Vagina (tissue), 2 donors: Measurements from ENCODE around the gene FAIM2. TPM values are rescaled to one million over a fixed set of nuclear protein-coding genes. Genes with fewer than 3 reads are reported as not detected.
A peak's percentile ranks its signal among the peaks of the same experiment; 100 is the strongest.

ENCODE experiments used
- DNase-seq, 2 donors: peaks; one replicate each; pipeline ENCODE4 v3.0.0-alpha.2; 2017; ENCODE audit errors: extremely low spot score in 2 of 2
- H3K27ac ChIP-seq: fragments of 200-600 bp; sonication (generic); one replicate; pipeline ENCODE4 v1.5.1; 2019
- H3K27me3 ChIP-seq: fragments of 200-600 bp; sonication (generic); one replicate; pipeline ENCODE4 v1.5.1; 2019
- H3K36me3 ChIP-seq, 2 donors: fragments of 200-600 bp; sonication (generic); one replicate each; pipeline ENCODE4 v1.5.1; 2017 to 2019
- H3K4me1 ChIP-seq: fragments of 200-600 bp; sonication (generic); one replicate; pipeline ENCODE4 v1.5.1; 2019
- H3K4me3 ChIP-seq, 2 donors: fragments of 200-600 bp; sonication (generic); 1 replicate in 1 of 2; 2 replicates in 1 of 2; pipeline ENCODE4 v1.5.1; 2016 to 2019
- H3K9me3 ChIP-seq: fragments of 200-600 bp; sonication (generic); one replicate; pipeline ENCODE4 v1.5.1; 2019
- POLR2A ChIP-seq, 2 donors: fragments of 450-650 bp; IDR thresholded peaks; one replicate each; pipeline ENCODE4 v1.6.1; 2017; ENCODE audit warnings: antibody characterized with exemption in 2 of 2, mild to moderate bottlenecking in 2 of 2, moderate library complexity in 2 of 2
- POLR2AphosphoS5 ChIP-seq, 2 donors: sonication (generic); formaldehyde crosslinking; IDR thresholded peaks; one replicate each; pipeline ENCODE4 v1.9.0; 2017; ENCODE audit warnings: antibody characterized with exemption in 2 of 2, mild to moderate bottlenecking in 2 of 2, low read depth in 1 of 2; ENCODE audit not compliant: insufficient read depth in 1 of 2
- intact Hi-C: fragments of 100-400 bp; cut with DNase I; formaldehyde crosslinking; loops from one replicate; pipeline ENCODE4 v1.15.1; 2023
- total RNA-seq: library from RNA; depleted of rRNA; stranded (reverse); fragments of >200 nt; gene quantifications from one replicate; pipeline ENCODE4 v1.2.3, GENCODE V29; 2016
- TF ChIP-seq, protein P1 (sequence below), 3 experiments: fragments of 450-650 bp in 2 of 3; fragments of 200-600 bp in 1 of 3; sonication (generic) in 1 of 3; IDR thresholded peaks; one replicate each; pipeline ENCODE4 v1.5.1; 2017 to 2019; ENCODE audit warnings: antibody characterized with exemption in 3 of 3, mild to moderate bottlenecking in 2 of 3, moderate library complexity in 2 of 3

Gene FAIM2
- total RNA-seq, result 19.4 TPM

DNA sequence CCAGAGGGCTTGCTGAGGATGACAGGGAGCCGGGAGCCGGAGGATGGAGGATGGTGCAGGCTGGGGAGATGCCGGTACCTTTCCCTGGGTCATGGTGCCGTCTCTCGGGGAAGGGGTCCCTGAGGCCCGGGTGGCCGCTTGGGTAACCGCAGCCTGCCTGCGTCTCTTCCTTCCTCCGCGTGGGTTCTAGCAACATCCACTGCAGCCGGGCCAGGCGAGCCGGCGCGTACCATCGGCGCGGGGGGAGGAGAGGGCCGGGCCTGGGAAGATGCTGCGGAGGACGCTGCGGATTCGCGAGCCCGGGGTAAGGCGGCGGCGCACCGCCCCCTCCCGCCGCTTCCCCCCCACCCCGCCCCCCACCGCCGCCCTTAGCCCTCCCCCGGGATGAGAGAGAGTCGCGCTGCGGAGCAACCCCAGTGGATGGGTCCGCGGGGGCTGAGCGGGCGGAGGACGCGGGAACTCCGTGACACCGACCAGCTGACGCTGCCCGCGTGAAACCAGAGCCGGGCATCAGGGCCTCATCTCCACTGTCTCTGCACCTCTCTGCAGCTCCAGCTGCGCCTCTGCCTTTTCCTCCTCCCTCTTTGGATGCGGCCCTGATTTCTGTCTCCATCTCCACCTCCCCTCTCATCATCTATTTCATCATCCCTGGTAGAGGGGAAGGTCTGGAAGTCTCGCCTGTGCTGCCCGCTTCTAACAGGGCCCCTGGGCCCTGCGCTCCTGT lies at the start of gene FAIM2:
Gene FAIM2, minus strand, starts transcription at position 201 of the 724 bp plus-strand sequence. Its CDS starts 108 bp downstream, at position 93.
- peak within 1 kb of the TSS; percentile 31 to 46 for H3K4me3 ChIP-seq
- no peaks in the 10 kb centered on the region for H3K27me3 ChIP-seq
- peak within 1 kb of the TSS; percentile 68 for H3K27ac ChIP-seq
- no peaks in the 10 kb centered on the region for H3K36me3 ChIP-seq
- peak in 1 of 2 donors; percentile 92 for DNase-seq
- intact Hi-C loops, result no loop called here
- no peaks in the 10 kb centered on the region for H3K4me1 ChIP-seq
- TF ChIP-seq POLR2A (IDR thresholded peaks at IDR 0.05), result no peak
- TF ChIP-seq POLR2AphosphoS5 (IDR thresholded peaks at IDR 0.05; ENCODE audit: insufficient read depth in 1 of 2, low read depth in 1 of 2), result peak in 1 of 2 donors; percentile 51
- H3K9me3 ChIP-seq, result no peaks in the 10 kb centered on the region

DNA sequence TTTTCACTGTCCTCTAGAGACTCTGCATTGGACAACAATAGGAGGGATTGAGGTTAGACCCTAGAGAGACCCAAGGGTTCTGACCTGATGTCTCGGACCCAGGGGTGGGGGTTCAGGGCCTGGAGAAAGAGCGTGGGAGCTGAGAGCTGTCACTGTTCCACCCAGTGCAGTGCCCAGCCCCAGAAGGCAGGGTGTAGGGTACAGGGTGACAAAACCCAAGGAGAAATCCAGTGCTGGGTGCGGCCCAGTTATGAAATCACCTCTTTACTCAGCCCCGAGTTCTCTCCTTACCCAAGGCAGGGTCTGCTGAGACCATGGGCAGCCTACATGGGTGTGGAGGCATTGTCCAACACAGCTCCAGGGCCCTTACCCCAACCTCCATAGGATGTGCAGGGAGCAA lies 49.5 kb upstream of the FAIM2 start:
- no peaks in the 10 kb centered on the region for H3K27me3 ChIP-seq
- no peaks in the 10 kb centered on the region for H3K9me3 ChIP-seq
- intact Hi-C loops, result loop anchor here (5.0 kb wide), 1 partner anchor 86 kb away; no protein-coding TSS in a partner anchor
- H3K4me1 ChIP-seq, result no peaks in the 10 kb centered on the region
- H3K36me3 ChIP-seq, result no peaks in the 10 kb centered on the region
- no peak overlapping the region for H3K27ac ChIP-seq
- no peak for DNase-seq
- no peak overlapping the region for H3K4me3 ChIP-seq
- TF ChIP-seq POLR2A (IDR thresholded peaks at IDR 0.05) (no peak), POLR2AphosphoS5 (IDR thresholded peaks at IDR 0.05; ENCODE audit: insufficient read depth in 1 of 2, low read depth in 1 of 2) (no peak)
- TF ChIP-seq, protein P1, sequence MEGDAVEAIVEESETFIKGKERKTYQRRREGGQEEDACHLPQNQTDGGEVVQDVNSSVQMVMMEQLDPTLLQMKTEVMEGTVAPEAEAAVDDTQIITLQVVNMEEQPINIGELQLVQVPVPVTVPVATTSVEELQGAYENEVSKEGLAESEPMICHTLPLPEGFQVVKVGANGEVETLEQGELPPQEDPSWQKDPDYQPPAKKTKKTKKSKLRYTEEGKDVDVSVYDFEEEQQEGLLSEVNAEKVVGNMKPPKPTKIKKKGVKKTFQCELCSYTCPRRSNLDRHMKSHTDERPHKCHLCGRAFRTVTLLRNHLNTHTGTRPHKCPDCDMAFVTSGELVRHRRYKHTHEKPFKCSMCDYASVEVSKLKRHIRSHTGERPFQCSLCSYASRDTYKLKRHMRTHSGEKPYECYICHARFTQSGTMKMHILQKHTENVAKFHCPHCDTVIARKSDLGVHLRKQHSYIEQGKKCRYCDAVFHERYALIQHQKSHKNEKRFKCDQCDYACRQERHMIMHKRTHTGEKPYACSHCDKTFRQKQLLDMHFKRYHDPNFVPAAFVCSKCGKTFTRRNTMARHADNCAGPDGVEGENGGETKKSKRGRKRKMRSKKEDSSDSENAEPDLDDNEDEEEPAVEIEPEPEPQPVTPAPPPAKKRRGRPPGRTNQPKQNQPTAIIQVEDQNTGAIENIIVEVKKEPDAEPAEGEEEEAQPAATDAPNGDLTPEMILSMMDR (IDR thresholded peaks at IDR 0.05), result no peak

DNA sequence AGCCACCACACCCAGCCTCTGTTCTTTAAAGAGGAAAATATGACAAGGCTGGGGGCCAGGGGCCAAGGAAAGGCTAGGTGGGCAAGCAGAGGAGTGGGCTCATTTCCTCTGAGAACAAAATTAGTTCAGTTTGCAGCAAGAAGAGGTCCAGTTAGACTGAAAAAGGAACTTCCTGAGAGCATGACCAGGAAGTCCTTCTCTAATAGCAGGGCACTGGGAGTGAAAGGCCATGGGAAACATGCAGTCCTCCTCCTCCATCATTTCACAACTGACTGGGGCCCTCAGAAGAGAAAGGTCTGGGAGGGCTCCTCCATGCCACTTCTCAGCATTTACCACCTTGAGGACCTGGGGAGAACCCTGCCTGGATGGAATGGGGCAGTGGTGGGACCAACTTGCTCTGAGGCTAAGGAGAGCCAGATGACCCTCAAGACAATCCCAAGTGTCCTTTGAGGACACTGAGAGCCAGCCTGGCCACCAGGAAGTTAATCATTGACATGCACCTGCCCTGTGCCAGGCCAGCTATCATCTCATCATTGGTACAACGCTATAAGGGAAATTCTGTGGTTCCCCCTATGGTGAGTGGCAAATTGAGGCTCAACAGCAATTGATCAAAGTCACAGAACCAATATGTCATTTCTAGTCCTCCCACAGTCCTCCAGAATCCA lies 48.8 kb upstream of the FAIM2 start:
- H3K36me3 ChIP-seq, result no peaks in the 10 kb centered on the region
- no peaks in the 10 kb centered on the region for H3K9me3 ChIP-seq
- no peak for DNase-seq
- H3K27ac ChIP-seq, result no peak overlapping the region
- H3K4me3 ChIP-seq, result no peak overlapping the region
- TF ChIP-seq, protein P1 (IDR thresholded peaks at IDR 0.05), result no peak
- no peak for TF ChIP-seq POLR2AphosphoS5 (IDR thresholded peaks at IDR 0.05; ENCODE audit: insufficient read depth in 1 of 2, low read depth in 1 of 2)
- H3K27me3 ChIP-seq, result no peaks in the 10 kb centered on the region
- no peaks in the 10 kb centered on the region for H3K4me1 ChIP-seq
- intact Hi-C loops, result loop anchor here (5.0 kb wide), 1 partner anchor 85 kb away; no protein-coding TSS in a partner anchor

DNA sequence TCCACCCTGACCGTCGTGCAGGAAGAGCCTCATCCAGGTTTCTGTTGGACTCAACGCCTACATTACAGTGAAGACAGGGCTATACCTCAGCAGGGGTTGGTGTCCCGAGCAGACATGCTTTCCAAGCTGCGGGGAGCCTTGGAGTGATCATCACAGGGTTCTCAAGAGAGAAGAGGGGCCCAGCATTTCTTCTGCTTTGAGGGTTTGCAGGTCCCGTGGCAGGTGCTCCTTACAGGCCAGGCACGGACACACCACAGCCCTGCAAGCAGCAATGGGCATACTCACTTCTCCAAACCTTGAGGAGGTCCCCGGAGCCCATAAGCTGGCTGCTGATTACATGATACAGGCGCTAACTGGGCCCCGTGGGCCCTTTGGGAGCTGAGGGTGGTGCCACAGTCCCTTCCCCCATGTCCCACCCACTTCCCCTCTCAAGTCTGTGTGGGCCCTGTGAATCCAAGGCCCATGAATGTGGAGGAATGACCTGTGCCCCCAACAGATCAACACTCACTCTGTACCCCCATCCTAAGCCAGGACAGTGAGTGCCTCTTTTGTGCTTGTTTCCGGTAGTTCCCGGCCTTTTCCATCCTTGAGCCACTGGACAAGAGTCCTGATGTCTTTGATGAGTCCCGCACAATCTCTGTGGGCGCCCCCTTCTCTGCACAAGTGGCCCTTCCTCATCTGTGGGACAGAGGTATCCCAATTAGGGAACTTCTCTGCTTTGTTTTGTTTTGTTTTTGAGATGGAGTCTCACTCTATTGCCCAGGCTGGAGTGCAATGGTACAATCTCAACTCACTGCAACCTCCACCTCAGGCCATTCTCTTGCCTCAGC lies 47.9 kb upstream of the FAIM2 start:
- intact Hi-C loops, result loop anchor here (5.0 kb wide), 1 partner anchor 84 kb away; no protein-coding TSS in a partner anchor
- no peaks in the 10 kb centered on the region for H3K9me3 ChIP-seq
- H3K27me3 ChIP-seq, result no peaks in the 10 kb centered on the region
- TF ChIP-seq, protein P1 (IDR thresholded peaks at IDR 0.05), result no peak
- no peak for TF ChIP-seq POLR2A (IDR thresholded peaks at IDR 0.05)
- no peak for TF ChIP-seq POLR2AphosphoS5 (IDR thresholded peaks at IDR 0.05; ENCODE audit: insufficient read depth in 1 of 2, low read depth in 1 of 2)
- H3K27ac ChIP-seq, result no peak overlapping the region
- no peaks in the 10 kb centered on the region for H3K4me1 ChIP-seq
- no peak overlapping the region for H3K4me3 ChIP-seq
- no peaks in the 10 kb centered on the region for H3K36me3 ChIP-seq
- no peak for DNase-seq
